Fibroblast of pulmonary artery (primary cell): ENCODE data around the gene ERBIN.

Source experiments
- DNase-seq: peaks from one replicate; pipeline ENCODE4 v3.0.0-alpha.2; 2010; ENCODE audit warnings: low read depth
- H3K4me3 ChIP-seq: replicated peaks from 2 replicates; pipeline ENCODE4 v1.5.1; 2011; ENCODE audit warnings: low read depth, mild to moderate bottlenecking, control low read depth, low read length, moderate library complexity
- TF ChIP-seq, protein P1 (sequence below): IDR thresholded peaks from 2 replicates; pipeline ENCODE4 v1.5.1; 2011; ENCODE audit warnings: mild to moderate bottlenecking, control low read depth, low read length, inconsistent platforms; ENCODE audit errors: missing control alignments

The ERBIN gene

DNA sequence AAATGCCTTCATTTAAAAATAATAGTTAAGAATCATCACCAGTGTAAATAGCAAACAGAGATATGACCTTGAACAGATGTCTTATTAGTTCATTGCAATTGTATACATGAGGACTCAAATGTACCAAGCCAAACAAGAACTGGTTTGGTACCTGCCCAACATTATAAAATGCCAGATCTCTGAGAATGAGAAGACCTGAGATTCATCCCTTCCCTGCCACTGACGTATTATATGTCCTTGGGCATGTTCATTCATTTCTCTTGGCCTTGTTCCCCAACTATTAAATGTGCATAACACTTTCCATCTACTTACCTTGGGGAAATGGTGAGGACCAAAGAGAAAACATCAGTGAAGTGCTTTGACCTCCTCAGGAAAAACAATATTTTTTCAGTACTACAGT lies 33.6 kb upstream of the ERBIN start:
- H3K4me3 ChIP-seq = no peak overlapping the region
- TF ChIP-seq, protein P1, sequence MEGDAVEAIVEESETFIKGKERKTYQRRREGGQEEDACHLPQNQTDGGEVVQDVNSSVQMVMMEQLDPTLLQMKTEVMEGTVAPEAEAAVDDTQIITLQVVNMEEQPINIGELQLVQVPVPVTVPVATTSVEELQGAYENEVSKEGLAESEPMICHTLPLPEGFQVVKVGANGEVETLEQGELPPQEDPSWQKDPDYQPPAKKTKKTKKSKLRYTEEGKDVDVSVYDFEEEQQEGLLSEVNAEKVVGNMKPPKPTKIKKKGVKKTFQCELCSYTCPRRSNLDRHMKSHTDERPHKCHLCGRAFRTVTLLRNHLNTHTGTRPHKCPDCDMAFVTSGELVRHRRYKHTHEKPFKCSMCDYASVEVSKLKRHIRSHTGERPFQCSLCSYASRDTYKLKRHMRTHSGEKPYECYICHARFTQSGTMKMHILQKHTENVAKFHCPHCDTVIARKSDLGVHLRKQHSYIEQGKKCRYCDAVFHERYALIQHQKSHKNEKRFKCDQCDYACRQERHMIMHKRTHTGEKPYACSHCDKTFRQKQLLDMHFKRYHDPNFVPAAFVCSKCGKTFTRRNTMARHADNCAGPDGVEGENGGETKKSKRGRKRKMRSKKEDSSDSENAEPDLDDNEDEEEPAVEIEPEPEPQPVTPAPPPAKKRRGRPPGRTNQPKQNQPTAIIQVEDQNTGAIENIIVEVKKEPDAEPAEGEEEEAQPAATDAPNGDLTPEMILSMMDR = no peak
- DNase-seq = no peak

DNA sequence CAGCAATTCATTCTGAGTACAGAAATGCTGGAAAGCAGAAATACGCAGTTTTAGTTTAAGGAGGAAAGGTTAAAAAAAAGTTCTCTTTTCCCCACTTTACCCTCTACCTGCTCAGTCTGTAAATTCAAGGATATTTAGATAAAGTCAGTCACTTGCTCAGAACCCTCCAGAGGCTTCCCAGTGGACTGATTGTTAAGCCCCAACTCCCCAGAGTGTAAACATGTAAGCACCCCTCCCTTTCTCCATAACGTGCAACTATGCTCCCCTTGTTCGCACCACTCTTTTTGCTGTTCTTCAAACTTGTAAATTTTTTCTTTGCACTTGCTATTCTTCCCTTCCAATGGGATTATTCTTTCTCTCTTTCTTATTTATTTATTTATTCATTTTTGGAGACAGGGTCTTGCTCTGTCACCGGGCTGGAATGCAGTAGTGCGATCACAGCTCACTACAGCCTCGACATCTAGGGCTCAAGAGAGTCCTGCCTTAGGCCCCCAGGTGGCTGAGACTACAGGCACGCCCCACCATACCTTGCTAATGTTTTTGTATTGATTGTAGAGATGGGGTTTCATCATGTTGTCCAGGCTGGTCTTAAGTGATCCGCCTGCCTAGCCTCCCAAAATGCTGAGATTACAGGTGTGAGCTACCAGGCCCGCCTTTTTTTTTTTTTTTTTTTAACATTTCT lies 32.5 kb upstream of the ERBIN start:
- TF ChIP-seq, protein P1 = no peak
- DNase-seq = no peak
- H3K4me3 ChIP-seq = no peak overlapping the region

DNA sequence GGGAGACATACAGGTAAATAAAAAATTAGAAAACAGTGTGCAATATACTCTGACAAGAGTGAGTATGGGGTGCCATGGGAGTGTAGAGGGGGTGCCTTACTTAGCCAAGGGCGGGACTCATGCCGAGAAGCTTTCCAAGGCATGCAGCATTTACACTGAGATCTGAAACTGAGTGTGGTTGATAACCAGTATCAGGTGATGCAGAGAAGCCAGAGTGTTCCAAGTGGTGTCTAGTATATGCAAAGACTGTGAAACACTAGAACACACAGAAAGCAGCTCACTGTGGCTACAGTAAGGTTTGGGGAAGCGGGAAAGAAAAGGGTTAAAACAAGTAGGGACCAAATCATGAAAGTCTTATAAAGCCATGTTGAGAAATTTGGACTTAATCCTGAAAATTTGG lies 30.5 kb upstream of the ERBIN start:
- H3K4me3 ChIP-seq = no peak overlapping the region
- TF ChIP-seq, protein P1 = no peak
- DNase-seq = no peak

DNA sequence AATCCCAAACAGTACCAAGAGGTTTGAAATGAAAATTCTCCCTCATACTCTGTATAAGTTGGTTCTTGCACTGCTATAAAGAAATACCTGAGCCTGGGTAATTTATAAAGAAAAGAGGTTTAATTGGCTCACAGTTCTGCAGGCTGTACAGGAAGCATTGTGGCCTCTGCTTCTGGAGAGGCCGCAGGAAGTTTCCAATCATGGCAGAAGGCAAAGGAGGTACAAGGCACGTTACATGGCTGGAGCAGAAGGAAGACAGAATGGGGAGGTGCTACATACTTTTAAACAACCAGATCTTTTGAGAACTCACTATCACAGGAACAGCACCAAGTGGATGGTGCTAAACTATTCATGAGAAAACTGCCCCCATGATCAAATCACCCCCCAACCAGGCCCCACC lies 25.6 kb upstream of the ERBIN start:
- no peak overlapping the region for H3K4me3 ChIP-seq
- TF ChIP-seq, protein P1 = no peak
- DNase-seq = no peak

DNA sequence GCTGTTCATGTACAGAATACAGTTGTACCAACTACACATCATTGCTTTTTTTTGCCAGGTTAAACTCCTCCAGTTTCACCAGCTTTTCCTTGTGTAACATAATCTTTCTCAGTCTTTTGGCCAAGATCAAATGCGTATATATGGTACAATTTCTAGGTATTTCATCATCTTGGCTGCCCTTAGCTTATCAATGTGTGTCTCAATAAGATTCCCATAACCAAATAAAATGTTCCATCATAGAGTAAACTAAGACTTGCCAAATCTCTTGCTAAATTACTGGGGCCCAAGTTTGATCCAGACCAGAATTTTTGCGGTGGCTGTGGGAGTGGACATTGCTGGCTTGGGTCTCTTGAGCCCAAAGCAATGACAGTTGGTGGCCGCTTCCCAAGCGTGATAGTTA lies 24.3 kb upstream of the ERBIN start:
- TF ChIP-seq, protein P1 = no peak
- no peak for DNase-seq

DNA sequence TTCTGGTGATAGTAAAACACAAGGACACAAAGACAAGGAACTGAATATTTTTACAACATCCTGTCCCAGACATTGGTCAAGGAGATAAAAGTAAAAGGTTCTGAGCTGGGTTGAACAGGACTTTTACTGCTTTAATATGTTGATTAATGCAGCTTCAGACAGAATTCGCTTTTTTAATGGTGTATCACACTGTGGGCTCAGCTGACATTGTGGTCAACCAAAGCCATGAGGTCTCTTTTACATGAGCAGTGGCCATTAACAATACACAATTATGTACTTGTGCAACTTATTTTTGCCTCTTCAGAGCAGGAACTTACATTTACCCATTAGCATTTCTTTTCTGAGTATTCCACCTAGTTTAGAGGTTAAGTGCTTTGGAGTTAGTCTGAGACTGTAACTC lies 22.8 kb upstream of the ERBIN start:
- no peak for DNase-seq
- TF ChIP-seq, protein P1 = no peak
- no peak overlapping the region for H3K4me3 ChIP-seq

More for the DNA sequence above, 24.3 kb upstream of the ERBIN start:
- H3K4me3 ChIP-seq = no peak overlapping the region

DNA sequence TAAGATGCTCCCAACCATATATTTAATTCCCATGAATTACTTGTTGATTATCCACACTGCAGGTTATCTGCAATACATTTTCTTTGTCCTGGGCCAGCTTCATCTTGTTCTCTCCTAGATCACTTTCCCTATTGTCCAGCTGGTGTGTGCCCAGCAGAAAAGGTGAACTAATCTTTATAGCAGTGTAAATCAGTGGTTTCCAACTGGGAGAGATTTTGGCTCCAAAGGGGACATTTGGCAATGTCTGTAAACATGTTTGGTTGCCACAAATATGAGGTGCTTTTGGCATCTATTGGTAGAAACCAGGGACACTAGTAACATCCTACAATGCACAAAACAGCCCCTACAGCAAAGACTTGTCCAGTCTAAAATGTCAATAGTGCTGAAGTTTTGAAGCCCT lies 20.1 kb upstream of the ERBIN start:
- no peak for DNase-seq
- TF ChIP-seq, protein P1 = no peak
- no peak overlapping the region for H3K4me3 ChIP-seq
